ENCODE results near the gene AK5.

- TF ChIP-seq, protein P1, sequence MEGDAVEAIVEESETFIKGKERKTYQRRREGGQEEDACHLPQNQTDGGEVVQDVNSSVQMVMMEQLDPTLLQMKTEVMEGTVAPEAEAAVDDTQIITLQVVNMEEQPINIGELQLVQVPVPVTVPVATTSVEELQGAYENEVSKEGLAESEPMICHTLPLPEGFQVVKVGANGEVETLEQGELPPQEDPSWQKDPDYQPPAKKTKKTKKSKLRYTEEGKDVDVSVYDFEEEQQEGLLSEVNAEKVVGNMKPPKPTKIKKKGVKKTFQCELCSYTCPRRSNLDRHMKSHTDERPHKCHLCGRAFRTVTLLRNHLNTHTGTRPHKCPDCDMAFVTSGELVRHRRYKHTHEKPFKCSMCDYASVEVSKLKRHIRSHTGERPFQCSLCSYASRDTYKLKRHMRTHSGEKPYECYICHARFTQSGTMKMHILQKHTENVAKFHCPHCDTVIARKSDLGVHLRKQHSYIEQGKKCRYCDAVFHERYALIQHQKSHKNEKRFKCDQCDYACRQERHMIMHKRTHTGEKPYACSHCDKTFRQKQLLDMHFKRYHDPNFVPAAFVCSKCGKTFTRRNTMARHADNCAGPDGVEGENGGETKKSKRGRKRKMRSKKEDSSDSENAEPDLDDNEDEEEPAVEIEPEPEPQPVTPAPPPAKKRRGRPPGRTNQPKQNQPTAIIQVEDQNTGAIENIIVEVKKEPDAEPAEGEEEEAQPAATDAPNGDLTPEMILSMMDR (IDR thresholded peaks at IDR 0.05; ENCODE audit: insufficient read depth, low read length, poor library complexity, severe bottlenecking): no peak
- no peak for TF ChIP-seq EZH2phosphoT487 (conservative IDR thresholded peaks at IDR 0.05; ENCODE audit: low read length)
These were observed 217.6 kb downstream of the AK5 start for GRCh38 chr1:77499466-77499865.
